Lower lobe of right lung (tissue), 2 donors: ENCODE data around the gene NME3. TPM values are rescaled to one million over a fixed set of nuclear protein-coding genes. Genes with fewer than 3 reads are reported as not detected.

Experiments
- ATAC-seq, 2 donors: fragments of 200-7000 bp; cut with Tn5 transposase; one replicate each; pipeline ENCODE4 v1.9.1; 2020 to 2022; ENCODE audit warnings: mild to moderate bottlenecking in 2 of 2, moderate library complexity in 2 of 2
- DNase-seq: peaks from one replicate; pipeline ENCODE4 v3.0.0-alpha.2; 2020
- H3K27ac ChIP-seq: fragments of 200-600 bp; one replicate; pipeline ENCODE4 v1.8.0; 2022
- H3K27me3 ChIP-seq: fragments of 200-600 bp; one replicate; pipeline ENCODE4 v1.8.0; 2022; ENCODE audit warnings: low read depth
- H3K36me3 ChIP-seq: fragments of 200-600 bp; one replicate; pipeline ENCODE4 v1.8.0; 2022; ENCODE audit warnings: mild to moderate bottlenecking
- H3K4me1 ChIP-seq: fragments of 200-600 bp; one replicate; pipeline ENCODE4 v1.8.0; 2022
- H3K4me3 ChIP-seq: fragments of 200-600 bp; one replicate; pipeline ENCODE4 v1.8.0; 2022; ENCODE audit warnings: mild to moderate bottlenecking
- H3K9me3 ChIP-seq: fragments of 200-600 bp; one replicate; pipeline ENCODE4 v1.8.0; 2022
- CTCF ChIP-seq: fragments of 200-600 bp; IDR thresholded peaks from one replicate; pipeline ENCODE4 v1.8.0; 2022; ENCODE audit warnings: antibody characterized with exemption, mild to moderate bottlenecking
- intact Hi-C: fragments of 100-400 bp; cut with DNase I; formaldehyde crosslinking; loops from one replicate; pipeline ENCODE4 v1.11.0; 2022
- total RNA-seq: library from RNA; stranded (reverse); fragmentation: NEBNext Ultra II Directional; extraction: Animal tissue kit (Norgen Biotek cat#: 25700); gene quantifications from one replicate; pipeline ENCODE4 v1.2.1, GENCODE V29; 2021
- donor health status: DM: no; HTN: yes; CAD: no; lungs with severe emphysema.

The NME3 gene
- total RNA-seq, 1 donor from 2014 or later: 56.5 TPM

DNA sequence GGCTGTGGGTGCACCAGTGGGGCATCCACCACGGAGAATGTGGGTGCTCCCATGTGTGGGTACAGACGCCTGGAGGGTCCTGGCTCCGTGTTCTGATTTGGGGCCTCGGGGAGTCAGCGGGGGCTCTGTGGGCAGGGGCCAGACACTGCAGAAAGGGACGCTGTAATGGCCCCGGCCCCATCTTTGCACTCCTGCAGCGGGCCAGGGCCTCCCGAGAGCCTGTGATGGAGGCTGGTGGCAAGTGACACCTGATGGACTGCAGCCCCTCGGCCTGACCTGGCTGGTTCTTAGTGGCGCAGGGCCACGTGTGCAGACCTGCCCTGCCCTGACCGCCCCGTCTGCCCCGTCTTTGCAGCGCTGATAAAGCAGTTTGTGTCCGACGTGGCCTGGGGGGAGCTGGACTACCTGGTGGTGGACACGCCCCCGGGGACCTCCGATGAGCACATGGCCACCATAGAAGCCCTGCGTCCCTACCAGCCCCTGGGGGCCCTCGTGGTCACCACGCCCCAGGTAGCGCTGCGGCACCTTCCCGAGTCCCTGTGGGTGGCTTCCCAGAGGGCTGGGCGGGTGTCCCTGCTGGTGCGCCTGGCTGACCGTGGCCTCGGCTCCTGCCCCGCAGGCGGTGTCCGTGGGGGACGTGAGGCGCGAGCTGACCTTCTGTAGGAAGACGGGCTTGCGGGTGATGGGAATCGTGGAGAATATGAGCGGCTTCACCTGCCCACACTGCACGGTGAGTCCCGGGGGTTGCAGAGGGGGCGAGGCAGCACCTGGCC lies 16.2 kb upstream of the NME3 start:
- H3K27me3 ChIP-seq: no peaks in the 10 kb centered on the region

GRCh38 chr16:1787056-1787321 lies 15.6 kb upstream of the NME3 start:
- no peak for TF ChIP-seq CTCF
- Histone ChIP-seq H3K27me3 (no peaks in the 10 kb centered on the region), H3K9me3 (no peaks in the 10 kb centered on the region), H3K27ac (no peak overlapping the region), H3K4me1 (peaks cover 23% of the 10 kb centered on the region), H3K36me3 (peaks cover 45% of the 10 kb centered on the region), H3K4me3 (no peak overlapping the region)
- no peak for ATAC-seq
- DNase-seq: no peak
- intact Hi-C loops: no loop called here

More for the DNA sequence above, 16.2 kb upstream of the NME3 start:
- Histone ChIP-seq H3K4me1 (peaks cover 23% of the 10 kb centered on the region), H3K9me3 (no peaks in the 10 kb centered on the region), H3K27ac (no peak overlapping the region), H3K36me3 (peaks cover 45% of the 10 kb centered on the region), H3K4me3 (no peak overlapping the region)
- intact Hi-C loops: no loop called here
- no peak for ATAC-seq
- DNase-seq: peak; percentile 42
- TF ChIP-seq CTCF: no peak

DNA sequence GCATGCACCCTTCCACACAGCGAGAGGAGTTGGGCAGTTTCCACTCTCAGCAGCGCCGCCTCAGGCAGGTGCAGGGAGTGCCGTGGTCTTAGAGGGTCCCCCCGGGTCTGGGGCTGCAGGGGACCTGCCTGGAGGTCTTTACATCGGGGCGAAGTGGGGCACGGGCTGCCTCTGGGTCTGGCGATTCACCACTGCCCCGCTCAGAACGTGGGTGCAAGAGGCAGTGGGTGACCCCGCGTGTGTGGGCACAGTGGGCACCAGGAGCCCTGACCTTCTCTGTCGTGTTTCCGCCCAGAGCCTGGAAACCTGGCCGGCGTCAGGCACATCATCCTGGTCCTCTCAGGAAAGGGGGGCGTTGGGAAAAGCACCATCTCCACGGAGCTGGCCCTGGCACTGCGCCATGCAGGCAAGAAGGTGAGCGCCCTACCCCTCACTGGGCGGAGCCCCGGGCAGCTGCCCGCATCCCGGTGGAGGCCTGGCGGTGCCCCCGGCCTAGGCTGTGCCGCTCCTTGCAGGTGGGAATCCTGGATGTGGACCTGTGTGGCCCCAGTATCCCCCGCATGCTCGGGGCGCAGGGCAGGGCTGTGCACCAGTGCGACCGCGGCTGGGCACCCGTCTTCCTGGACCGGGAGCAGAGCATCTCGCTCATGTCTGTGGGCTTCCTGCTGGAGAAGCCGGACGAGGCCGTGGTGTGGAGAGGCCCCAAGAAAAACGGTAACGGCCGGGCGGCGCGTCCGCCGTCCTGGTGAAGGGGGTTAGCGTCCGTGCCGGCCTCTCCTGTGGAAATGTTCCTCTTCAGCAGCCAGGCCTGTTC lies 15.1 kb upstream of the NME3 start:
- Histone ChIP-seq H3K27me3 (no peaks in the 10 kb centered on the region), H3K27ac (no peak overlapping the region), H3K4me1 (peaks cover 25% of the 10 kb centered on the region), H3K9me3 (no peaks in the 10 kb centered on the region), H3K36me3 (peaks cover 45% of the 10 kb centered on the region), H3K4me3 (no peak overlapping the region)
- DNase-seq (no peak), ATAC-seq (no peak)
- intact Hi-C loops: no loop called here
- TF ChIP-seq CTCF: no peak

DNA sequence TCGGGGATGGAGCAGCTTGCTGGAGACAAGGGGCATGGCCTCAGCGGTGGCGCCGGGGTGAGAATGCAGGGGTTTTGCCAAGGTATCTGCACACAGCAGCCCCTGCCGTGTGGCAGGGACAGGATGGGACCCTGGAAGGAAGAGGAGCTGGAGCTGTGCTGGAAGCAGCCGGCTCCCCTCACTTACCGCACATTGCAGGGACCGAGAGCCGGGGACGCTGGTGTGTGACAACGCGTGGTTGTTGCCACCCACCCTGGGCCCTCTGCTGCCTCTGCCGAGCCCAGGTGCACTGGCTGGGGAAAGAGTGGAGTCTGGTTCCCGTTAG lies 14.5 kb upstream of the NME3 start:
- TF ChIP-seq CTCF: no peak
- Histone ChIP-seq H3K27me3 (no peaks in the 10 kb centered on the region), H3K27ac (no peak overlapping the region), H3K36me3 (peaks cover 49% of the 10 kb centered on the region), H3K4me3 (no peak overlapping the region), H3K9me3 (no peaks in the 10 kb centered on the region), H3K4me1 (peaks cover 32% of the 10 kb centered on the region)
- DNase-seq (no peak), ATAC-seq (no peak)
- intact Hi-C loops: no loop called here

DNA sequence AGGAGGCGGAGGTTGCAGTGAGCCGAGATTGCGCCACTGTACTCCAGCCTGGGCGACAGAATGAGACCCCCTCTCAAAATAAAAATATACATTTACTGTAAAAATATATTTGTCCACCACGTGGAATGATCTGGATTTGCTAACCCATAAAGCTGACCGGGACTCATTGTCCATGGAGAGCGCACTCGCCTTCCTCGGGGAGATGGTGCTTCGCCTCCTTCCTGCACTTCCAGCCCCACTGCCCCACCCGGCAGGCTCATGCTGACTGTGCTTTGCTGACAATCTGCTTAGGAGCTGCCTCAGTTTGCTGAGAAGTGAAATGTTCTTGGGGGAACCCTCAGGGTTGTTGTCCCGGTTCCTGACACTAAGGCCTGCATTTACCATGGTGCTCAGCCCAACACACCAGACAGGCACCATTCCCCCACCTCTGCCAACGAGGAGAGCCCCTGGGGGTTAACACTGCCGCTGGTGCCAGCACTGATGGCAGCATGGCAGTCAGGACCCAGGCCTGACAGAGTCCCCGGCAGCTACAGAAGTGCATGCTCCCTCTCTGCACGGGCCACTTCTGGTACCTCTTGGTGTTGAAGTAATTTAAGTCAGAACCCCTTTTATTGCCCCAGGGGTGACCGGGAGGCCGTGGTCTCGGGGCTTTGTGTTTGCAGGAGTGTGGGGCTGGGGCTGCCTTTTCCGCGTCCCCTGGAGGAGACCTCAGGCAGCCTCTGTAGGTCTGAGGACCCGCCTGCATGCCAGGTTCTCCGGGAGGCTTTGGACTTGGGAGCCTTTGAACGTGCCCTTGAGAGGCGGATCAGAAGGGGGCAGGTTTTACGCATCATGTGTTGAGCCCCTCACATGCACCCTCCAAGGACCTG lies 13.9 kb upstream of the NME3 start:
- H3K9me3 ChIP-seq: no peaks in the 10 kb centered on the region
- peaks cover 38% of the 10 kb centered on the region for H3K4me1 ChIP-seq
- DNase-seq (no peak), ATAC-seq (no peak)
- H3K36me3 ChIP-seq: peaks cover 55% of the 10 kb centered on the region
- no peaks in the 10 kb centered on the region for H3K27me3 ChIP-seq
- no peak overlapping the region for H3K4me3 ChIP-seq
- intact Hi-C loops: no loop called here
- no peak overlapping the region for H3K27ac ChIP-seq
- no peak for TF ChIP-seq CTCF
